Measurements from ENCODE around the gene IL17RE. TPM values are rescaled to one million over a fixed set of nuclear protein-coding genes. Genes with fewer than 3 reads are reported as not detected.
"Not testable (repeated sequence)": the region's sequence is repeated elsewhere in the genome, so short reads cannot be mapped to it uniquely, and the experiment has no call there.

The IL17RE gene
- total RNA-seq, 4 donors from 2014 or later, result 71.1 to 117 (median 81.1) TPM

GRCh38 chr3:9867106-9867505 lies 35.5 kb upstream of the IL17RE start:
- no peak for DNase-seq (ENCODE audit: low spot score in 2 of 2)
- H3K4me3 ChIP-seq (ENCODE audit: low read depth, poor library complexity, severe bottlenecking), result no peak overlapping the region
- 82 to 91% methylated on average over 12 of the region's 12 CpGs for WGBS, 2 donors
- TF ChIP-seq POLR2A (IDR thresholded peaks at IDR 0.05), result no peak
- no peak for TF ChIP-seq CTCF (IDR thresholded peaks at IDR 0.05)
- intact Hi-C loops (cut with DNase I; ENCODE audit: low total_unique reads), result no loop called here

- no peak for TF ChIP-seq POLR2A (IDR thresholded peaks at IDR 0.05)
- no peak for TF ChIP-seq CTCF (IDR thresholded peaks at IDR 0.05)
- no peak overlapping the region for H3K4me3 ChIP-seq (ENCODE audit: low read depth, poor library complexity, severe bottlenecking)
- 68 to 72% methylated on average over 5 of the region's 5 CpGs for WGBS, 2 donors
- no peak for DNase-seq (ENCODE audit: low spot score in 2 of 2)
- intact Hi-C loops (cut with DNase I; ENCODE audit: low total_unique reads), result no loop called here
These were observed 32.7 kb upstream of the IL17RE start for GRCh38 chr3:9869955-9870354.

- intact Hi-C loops (cut with DNase I; ENCODE audit: low total_unique reads), result no loop called here
- no peak for DNase-seq (ENCODE audit: low spot score in 2 of 2)
- H3K4me3 ChIP-seq (ENCODE audit: low read depth, poor library complexity, severe bottlenecking), result no peak overlapping the region
- TF ChIP-seq POLR2A (IDR thresholded peaks at IDR 0.05) (no peak), CTCF (IDR thresholded peaks at IDR 0.05) (no peak)
- WGBS, 2 donors, result 78 to 85% methylated on average over 1 of the region's 1 CpG
These were observed 31.7 kb upstream of the IL17RE start for GRCh38 chr3:9870978-9871377.

- DNase-seq (ENCODE audit: low spot score in 2 of 2); H3K4me3 ChIP-seq (ENCODE audit: low read depth, poor library complexity, severe bottlenecking); intact Hi-C loops (cut with DNase I; ENCODE audit: low total_unique reads): not testable (repeated sequence)
- 95 to 97% methylated on average over 5 of the region's 5 CpGs for WGBS, 2 donors
These were observed 30.6 kb upstream of the IL17RE start for GRCh38 chr3:9872067-9872466.

- no peak overlapping the region for H3K4me3 ChIP-seq (ENCODE audit: low read depth, poor library complexity, severe bottlenecking)
- intact Hi-C loops (cut with DNase I; ENCODE audit: low total_unique reads), result no loop called here
These were observed 27.2 kb upstream of the IL17RE start for GRCh38 chr3:9875448-9875847.

GRCh38 chr3:9876255-9876654 lies 26.4 kb upstream of the IL17RE start:
- WGBS, 2 donors, result 86 to 89% methylated on average over 4 of the region's 4 CpGs
- H3K4me3 ChIP-seq (ENCODE audit: low read depth, poor library complexity, severe bottlenecking); DNase-seq (ENCODE audit: low spot score in 2 of 2); intact Hi-C loops (cut with DNase I; ENCODE audit: low total_unique reads): not testable (repeated sequence)

More at GRCh38 chr3:9875448-9875847, 27.2 kb upstream of the IL17RE start:
- TF ChIP-seq CTCF (IDR thresholded peaks at IDR 0.05), result no peak
- no peak for TF ChIP-seq POLR2A (IDR thresholded peaks at IDR 0.05)
- DNase-seq (ENCODE audit: low spot score in 2 of 2), result no peak

- intact Hi-C loops (cut with DNase I; ENCODE audit: low total_unique reads), result no loop called here
- DNase-seq (ENCODE audit: low spot score in 2 of 2), result no peak
- no peak overlapping the region for H3K4me3 ChIP-seq (ENCODE audit: low read depth, poor library complexity, severe bottlenecking)
- TF ChIP-seq CTCF (IDR thresholded peaks at IDR 0.05), result no peak
- TF ChIP-seq POLR2A (IDR thresholded peaks at IDR 0.05), result no peak
- 91 to 92% methylated on average over 11 to 12 of the region's 12 CpGs for WGBS, 2 donors
These were observed 25.7 kb upstream of the IL17RE start for GRCh38 chr3:9876991-9877390.

All from lower leg skin (tissue), 4 donors.